HepG2 (cell line): ENCODE data around the gene IQSEC1. TPM values are rescaled to one million over a fixed set of nuclear protein-coding genes. Genes with fewer than 3 reads are reported as not detected.

Source experiments
- CEBPG ChIP-seq: IDR thresholded peaks from 2 replicates; pipeline ENCODE4 v1.6.1; 2016
- CREM ChIP-seq, 2 experiments: sonication (generic) in 1 of 2; formaldehyde crosslinking in 1 of 2; IDR thresholded peaks; 2 replicates each; pipeline versions ENCODE4 v1.4.0 to v1.6.1; 2016 to 2020; ENCODE audit warnings: antibody characterized with exemption in 1 of 2, mild to moderate bottlenecking in 1 of 2, missing genetic modification reagents in 1 of 2
- ELF1 ChIP-seq: sonication (generic); formaldehyde crosslinking; IDR thresholded peaks from 2 replicates; pipeline ENCODE4 v1.4.0; 2020; ENCODE audit warnings: missing genetic modification reagents
- GATAD1 ChIP-seq: IDR thresholded peaks from 2 replicates; pipeline ENCODE4 v1.6.1; 2016; ENCODE audit warnings: missing genetic modification reagents, missing compliant biosample characterization
- HDAC6 ChIP-seq: fragments of 200-600 bp; sonication (generic); IDR thresholded peaks from 2 replicates; pipeline ENCODE4 v1.7.0; 2017; ENCODE audit warnings: mild to moderate bottlenecking, antibody characterized with exemption, low read length, low read depth
- KDM2A ChIP-seq: sonication (generic); formaldehyde crosslinking; IDR thresholded peaks from 2 replicates; pipeline ENCODE4 v1.4.0; 2020; ENCODE audit warnings: low read depth, missing genetic modification reagents, borderline replicate concordance
- MAFK ChIP-seq, 2 experiments: IDR thresholded peaks in 1 of 2; conservative IDR thresholded peaks in 1 of 2; 2 replicates each; pipeline ENCODE4 v1.6.1; 2011; ENCODE audit warnings: improper control_type of control experiment in 2 of 2, low read length in 2 of 2
- NCOR1 ChIP-seq: fragments of 200-600 bp; sonication (generic); IDR thresholded peaks from 2 replicates; pipeline ENCODE4 v1.7.0; 2017; ENCODE audit warnings: antibody characterized with exemption, low read length, borderline replicate concordance
- NFE2 ChIP-seq: sonication (generic); formaldehyde crosslinking; IDR thresholded peaks from 2 replicates; pipeline ENCODE4 v1.4.0; 2020; ENCODE audit warnings: missing genetic modification reagents
- PITX1 ChIP-seq: sonication (generic); formaldehyde crosslinking; IDR thresholded peaks from 2 replicates; pipeline ENCODE4 v1.5.1; 2020; ENCODE audit warnings: mild to moderate bottlenecking, missing genetic modification reagents
- ZNF121 ChIP-seq: sonication (generic); formaldehyde crosslinking; IDR thresholded peaks from 2 replicates; pipeline ENCODE4 v1.5.0; 2020; ENCODE audit warnings: mild to moderate bottlenecking, missing genetic modification reagents
- ZNF138 ChIP-seq: sonication (generic); formaldehyde crosslinking; IDR thresholded peaks from 2 replicates; pipeline ENCODE4 v1.5.0; 2020; ENCODE audit warnings: mild to moderate bottlenecking, low read depth, missing genetic modification reagents
- ZNF382 ChIP-seq: sonication (generic); formaldehyde crosslinking; IDR thresholded peaks from 2 replicates; pipeline ENCODE4 v1.5.0; 2020; ENCODE audit warnings: missing genetic modification reagents, mild to moderate bottlenecking, borderline replicate concordance
- polyA plus RNA-seq, 8 experiments: library from polyadenylated mRNA; depleted of rRNA in 3 of 8; stranded (reverse) in 7 of 8; unstranded in 1 of 8; fragments of >200 nt; fragmentation: Illumina TruSeq in 4 of 8; extraction: Trizol in 4 of 8; gene quantifications; 2 replicates each; pipeline versions ENCODE4 v1.2.1 to v1.2.3, GENCODE V29; 2011 to 2016; ENCODE audit warnings: low read depth in 4 of 8, missing spikeins in 1 of 8, mixed read lengths in 1 of 8; ENCODE audit not compliant: insufficient read depth in 1 of 8
- total RNA-seq, 5 experiments: library from RNA; depleted of rRNA; stranded (reverse); fragments of >200 nt; fragmentation: Illumina TruSeq; extraction: Trizol; gene quantifications; 2 replicates each; pipeline ENCODE4 v1.2.3, GENCODE V29; 2016; ENCODE audit warnings: low read depth in 1 of 5
- TF ChIP-seq, protein P1 (sequence below): sonication (generic); formaldehyde crosslinking; IDR thresholded peaks from 2 replicates; pipeline ENCODE4 v1.8.1; 2022; ENCODE audit warnings: low read depth, mild to moderate bottlenecking, missing genetic modification reagents
- TF ChIP-seq, protein P2 (sequence below): sonication (generic); formaldehyde crosslinking; IDR thresholded peaks from 2 replicates; pipeline ENCODE4 v1.5.0; 2020; ENCODE audit warnings: missing genetic modification reagents
- TF ChIP-seq, protein P3 (sequence below): sonication (generic); IDR thresholded peaks from 2 replicates; pipeline ENCODE4 v1.6.1; 2016; ENCODE audit warnings: low read depth, borderline replicate concordance
- TF ChIP-seq, protein P4 (sequence below): sonication (generic); formaldehyde crosslinking; IDR thresholded peaks from 2 replicates; pipeline ENCODE4 v1.4.0; 2020; ENCODE audit warnings: low read depth, missing genetic modification reagents
- TF ChIP-seq, protein P5 (sequence below): sonication (generic); formaldehyde crosslinking; IDR thresholded peaks from 2 replicates; pipeline ENCODE4 v1.5.0; 2020; ENCODE audit warnings: mild to moderate bottlenecking, missing genetic modification reagents

IQSEC1 gene
- total and polyA plus RNA-seq, 2 of the 13 experiments (the other 11 are each of a cell fraction or from before 2014, with no cell fraction given): 17.4 to 20.2 TPM

DNA sequence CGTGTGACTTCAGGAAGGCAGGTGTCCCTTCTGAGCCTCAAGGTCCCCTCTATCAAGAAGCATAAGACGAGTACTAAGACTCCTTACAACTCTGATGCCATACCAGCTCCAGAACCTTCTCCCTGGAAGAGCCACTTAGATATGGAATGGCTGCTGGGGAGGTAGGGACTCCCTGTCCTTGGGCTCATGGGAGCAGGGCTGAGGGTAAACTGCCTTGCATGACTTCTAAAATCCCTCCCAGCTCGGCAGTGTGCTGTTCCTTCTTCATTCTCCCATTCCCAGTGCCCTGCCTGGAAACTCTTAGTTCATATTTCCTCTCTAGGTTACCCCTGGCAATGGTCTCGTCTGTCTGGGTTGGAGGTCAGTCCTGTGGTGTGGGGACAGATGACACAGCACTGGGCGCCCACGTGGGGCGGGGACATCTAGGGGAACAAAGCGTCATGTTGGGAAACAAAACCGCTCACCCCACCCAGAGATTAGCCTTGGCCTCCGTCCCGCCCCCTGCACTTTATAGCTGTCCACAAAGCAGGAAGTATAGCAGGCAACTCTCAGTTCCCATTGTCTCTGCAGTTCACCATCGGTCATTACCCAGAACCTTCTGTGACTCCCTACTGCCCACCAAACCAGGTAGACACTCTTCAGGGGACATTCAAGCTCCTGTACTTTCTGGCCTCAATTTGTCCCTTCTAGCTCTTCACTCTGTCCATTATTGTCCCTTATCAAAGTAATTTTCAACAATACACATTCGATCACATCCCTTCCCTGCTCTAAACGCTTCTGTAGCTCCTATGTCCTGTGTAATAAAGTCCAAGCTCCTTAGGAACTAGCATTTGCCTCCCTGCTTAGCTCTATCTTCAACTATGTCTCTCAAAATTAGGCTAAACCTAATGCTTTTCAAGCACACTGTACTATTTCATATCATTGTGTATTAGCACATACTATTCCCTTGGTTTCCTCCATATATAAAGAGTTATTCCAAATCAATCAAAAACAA, 73.8 kb downstream of the IQSEC1 start (continued):
- TF ChIP-seq KDM2A (peak; percentile 42; the same call in 1 of the 2 replicates), ZNF138 (CRISPR knock-in tag) (no peak), ZNF382 (CRISPR knock-in tag) (no peak), NCOR1 (peak; percentile 27; the same call in 1 of the 2 replicates), PITX1 (peak; percentile 79), HDAC6 (no peak), GATAD1 (no peak), ZNF121 (CRISPR knock-in tag) (no peak), MAFK (conservative IDR thresholded peaks at IDR 0.05 in 1 of 2, IDR thresholded peaks at IDR 0.05 in 1 of 2; ENCODE audit: low read length in 2 of 2) (0 out of 4 replicates have a peak, but pooled peaks of 1 of the 2 experiments have one; percentile 31), CREM (IDR thresholded peaks at IDR 0.05) (peak; percentile 45), CREM (CRISPR knock-in tag; IDR thresholded peaks at IDR 0.05) (no peak), NFE2 (CRISPR knock-in tag) (0 out of 2 replicates have a peak, but pooled peaks have one; percentile 63), ELF1 (peak; percentile 72), CEBPG (CRISPR knock-in tag) (peak; percentile 45; the same call in 1 of the 2 replicates)
- TF ChIP-seq, protein P1, sequence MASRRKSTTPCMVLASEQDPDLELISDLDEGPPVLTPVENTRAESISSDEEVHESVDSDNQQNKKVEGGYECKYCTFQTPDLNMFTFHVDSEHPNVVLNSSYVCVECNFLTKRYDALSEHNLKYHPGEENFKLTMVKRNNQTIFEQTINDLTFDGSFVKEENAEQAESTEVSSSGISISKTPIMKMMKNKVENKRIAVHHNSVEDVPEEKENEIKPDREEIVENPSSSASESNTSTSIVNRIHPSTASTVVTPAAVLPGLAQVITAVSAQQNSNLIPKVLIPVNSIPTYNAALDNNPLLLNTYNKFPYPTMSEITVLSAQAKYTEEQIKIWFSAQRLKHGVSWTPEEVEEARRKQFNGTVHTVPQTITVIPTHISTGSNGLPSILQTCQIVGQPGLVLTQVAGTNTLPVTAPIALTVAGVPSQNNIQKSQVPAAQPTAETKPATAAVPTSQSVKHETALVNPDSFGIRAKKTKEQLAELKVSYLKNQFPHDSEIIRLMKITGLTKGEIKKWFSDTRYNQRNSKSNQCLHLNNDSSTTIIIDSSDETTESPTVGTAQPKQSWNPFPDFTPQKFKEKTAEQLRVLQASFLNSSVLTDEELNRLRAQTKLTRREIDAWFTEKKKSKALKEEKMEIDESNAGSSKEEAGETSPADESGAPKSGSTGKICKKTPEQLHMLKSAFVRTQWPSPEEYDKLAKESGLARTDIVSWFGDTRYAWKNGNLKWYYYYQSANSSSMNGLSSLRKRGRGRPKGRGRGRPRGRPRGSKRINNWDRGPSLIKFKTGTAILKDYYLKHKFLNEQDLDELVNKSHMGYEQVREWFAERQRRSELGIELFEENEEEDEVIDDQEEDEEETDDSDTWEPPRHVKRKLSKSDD (CRISPR knock-in tag): 0 out of 2 replicates have a peak, but pooled peaks have one; percentile 24
- TF ChIP-seq, protein P2, sequence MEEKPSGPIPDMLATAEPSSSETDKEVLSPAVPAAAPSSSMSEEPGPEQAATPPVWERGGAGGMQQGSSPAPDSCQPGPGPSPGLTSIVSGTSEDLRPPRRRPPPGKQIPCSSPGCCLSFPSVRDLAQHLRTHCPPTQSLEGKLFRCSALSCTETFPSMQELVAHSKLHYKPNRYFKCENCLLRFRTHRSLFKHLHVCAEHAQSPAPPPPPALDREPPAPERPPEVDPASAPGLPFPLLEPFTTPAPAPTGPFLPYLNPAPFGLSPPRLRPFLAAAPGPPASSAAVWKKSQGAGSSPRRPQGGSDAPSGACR (CRISPR knock-in tag): 0 out of 2 replicates have a peak, but pooled peaks have one; percentile 36
- TF ChIP-seq, protein P3, sequence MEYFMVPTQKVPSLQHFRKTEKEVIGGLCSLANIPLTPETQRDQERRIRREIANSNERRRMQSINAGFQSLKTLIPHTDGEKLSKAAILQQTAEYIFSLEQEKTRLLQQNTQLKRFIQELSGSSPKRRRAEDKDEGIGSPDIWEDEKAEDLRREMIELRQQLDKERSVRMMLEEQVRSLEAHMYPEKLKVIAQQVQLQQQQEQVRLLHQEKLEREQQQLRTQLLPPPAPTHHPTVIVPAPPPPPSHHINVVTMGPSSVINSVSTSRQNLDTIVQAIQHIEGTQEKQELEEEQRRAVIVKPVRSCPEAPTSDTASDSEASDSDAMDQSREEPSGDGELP: peak; percentile 39; the same call in 1 of the 2 replicates
- TF ChIP-seq, protein P4, sequence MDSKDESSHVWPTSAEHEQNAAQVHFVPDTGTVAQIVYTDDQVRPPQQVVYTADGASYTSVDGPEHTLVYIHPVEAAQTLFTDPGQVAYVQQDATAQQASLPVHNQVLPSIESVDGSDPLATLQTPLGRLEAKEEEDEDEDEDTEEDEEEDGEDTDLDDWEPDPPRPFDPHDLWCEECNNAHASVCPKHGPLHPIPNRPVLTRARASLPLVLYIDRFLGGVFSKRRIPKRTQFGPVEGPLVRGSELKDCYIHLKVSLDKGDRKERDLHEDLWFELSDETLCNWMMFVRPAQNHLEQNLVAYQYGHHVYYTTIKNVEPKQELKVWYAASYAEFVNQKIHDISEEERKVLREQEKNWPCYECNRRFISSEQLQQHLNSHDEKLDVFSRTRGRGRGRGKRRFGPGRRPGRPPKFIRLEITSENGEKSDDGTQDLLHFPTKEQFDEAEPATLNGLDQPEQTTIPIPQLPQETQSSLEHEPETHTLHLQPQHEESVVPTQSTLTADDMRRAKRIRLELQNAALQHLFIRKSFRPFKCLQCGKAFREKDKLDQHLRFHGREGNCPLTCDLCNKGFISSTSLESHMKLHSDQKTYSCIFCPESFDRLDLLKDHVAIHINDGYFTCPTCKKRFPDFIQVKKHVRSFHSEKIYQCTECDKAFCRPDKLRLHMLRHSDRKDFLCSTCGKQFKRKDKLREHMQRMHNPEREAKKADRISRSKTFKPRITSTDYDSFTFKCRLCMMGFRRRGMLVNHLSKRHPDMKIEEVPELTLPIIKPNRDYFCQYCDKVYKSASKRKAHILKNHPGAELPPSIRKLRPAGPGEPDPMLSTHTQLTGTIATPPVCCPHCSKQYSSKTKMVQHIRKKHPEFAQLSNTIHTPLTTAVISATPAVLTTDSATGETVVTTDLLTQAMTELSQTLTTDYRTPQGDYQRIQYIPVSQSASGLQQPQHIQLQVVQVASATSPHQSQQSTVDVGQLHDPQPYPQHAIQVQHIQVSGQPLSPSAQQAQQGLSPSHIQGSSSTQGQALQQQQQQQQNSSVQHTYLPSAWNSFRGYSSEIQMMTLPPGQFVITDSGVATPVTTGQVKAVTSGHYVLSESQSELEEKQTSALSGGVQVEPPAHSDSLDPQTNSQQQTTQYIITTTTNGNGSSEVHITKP: peak; percentile 99
- TF ChIP-seq, protein P5, sequence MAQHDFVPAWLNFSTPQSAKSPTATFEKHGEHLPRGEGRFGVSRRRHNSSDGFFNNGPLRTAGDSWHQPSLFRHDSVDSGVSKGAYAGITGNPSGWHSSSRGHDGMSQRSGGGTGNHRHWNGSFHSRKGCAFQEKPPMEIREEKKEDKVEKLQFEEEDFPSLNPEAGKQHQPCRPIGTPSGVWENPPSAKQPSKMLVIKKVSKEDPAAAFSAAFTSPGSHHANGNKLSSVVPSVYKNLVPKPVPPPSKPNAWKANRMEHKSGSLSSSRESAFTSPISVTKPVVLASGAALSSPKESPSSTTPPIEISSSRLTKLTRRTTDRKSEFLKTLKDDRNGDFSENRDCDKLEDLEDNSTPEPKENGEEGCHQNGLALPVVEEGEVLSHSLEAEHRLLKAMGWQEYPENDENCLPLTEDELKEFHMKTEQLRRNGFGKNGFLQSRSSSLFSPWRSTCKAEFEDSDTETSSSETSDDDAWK (CRISPR knock-in tag): no peak
